Measurements from ENCODE around the gene PROP1.
"Not testable (repeated sequence)": the region's sequence is repeated elsewhere in the genome, so short reads cannot be mapped to it uniquely, and the experiment has no call there.

Gene PROP1

GRCh38 chr5:177958696-177959095 lies 37.3 kb downstream of the PROP1 start:
- H3K4me3 ChIP-seq (ENCODE audit: low read length), result no peak overlapping the region
- no peaks in the 10 kb centered on the region for H3K9me2 ChIP-seq (replicated peaks; ENCODE audit: control insufficient read depth, low read length)
- H3K4me1 ChIP-seq (ENCODE audit: control insufficient read depth, low read length), result no peaks in the 10 kb centered on the region
- peaks cover 8% of the 10 kb centered on the region; the same call in 1 of the 2 replicates for H3K9me3 ChIP-seq (ENCODE audit: control insufficient read depth, insufficient read depth, low read length)
- H3K4me2 ChIP-seq (ENCODE audit: low read length), result no peak overlapping the region
- no peak for TF ChIP-seq EZH2phosphoT487 (IDR thresholded peaks at IDR 0.05; ENCODE audit: borderline replicate concordance, low read length)
- no peak for TF ChIP-seq CTCF (IDR thresholded peaks at IDR 0.05; ENCODE audit: low read depth, low read length, poor library complexity, severe bottlenecking)
- no peaks in the 10 kb centered on the region for H3F3A ChIP-seq (ENCODE audit: control insufficient read depth, insufficient read depth)
- no peaks in the 10 kb centered on the region for H3K36me3 ChIP-seq (ENCODE audit: control insufficient read depth, low read length)
- no peaks in the 10 kb centered on the region for H4K20me1 ChIP-seq (ENCODE audit: control insufficient read depth, insufficient read depth, low read depth, low read length)
- H3K27me3 ChIP-seq (ENCODE audit: control insufficient read depth, low read length), result no peaks in the 10 kb centered on the region
- H3K27ac ChIP-seq (ENCODE audit: low read depth, low read length), result no peak overlapping the region
- H3K79me2 ChIP-seq (ENCODE audit: control insufficient read depth, low read length), result no peaks in the 10 kb centered on the region

DNA sequence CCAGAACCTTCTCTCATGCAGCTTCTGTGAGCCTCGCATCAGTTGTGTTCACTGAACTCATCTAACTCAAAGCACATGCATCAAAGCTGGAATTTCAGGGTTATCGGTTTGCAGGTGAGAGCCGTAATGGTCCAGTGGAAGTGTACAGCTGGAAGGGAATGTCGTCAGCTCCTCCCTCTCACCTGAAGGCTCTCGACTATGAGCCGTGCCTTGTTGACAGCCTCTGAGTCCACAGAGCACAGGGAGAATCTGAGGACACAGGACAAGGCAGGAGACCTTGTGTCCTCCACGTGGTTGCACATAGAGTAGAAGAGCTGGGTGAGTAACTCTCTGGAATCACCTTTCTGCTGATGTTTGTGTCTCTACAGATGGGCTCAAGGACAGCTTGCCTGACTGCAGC lies 38.8 kb downstream of the PROP1 start:
- H3K79me2 ChIP-seq (ENCODE audit: control insufficient read depth, low read length), result no peaks in the 10 kb centered on the region

DNA sequence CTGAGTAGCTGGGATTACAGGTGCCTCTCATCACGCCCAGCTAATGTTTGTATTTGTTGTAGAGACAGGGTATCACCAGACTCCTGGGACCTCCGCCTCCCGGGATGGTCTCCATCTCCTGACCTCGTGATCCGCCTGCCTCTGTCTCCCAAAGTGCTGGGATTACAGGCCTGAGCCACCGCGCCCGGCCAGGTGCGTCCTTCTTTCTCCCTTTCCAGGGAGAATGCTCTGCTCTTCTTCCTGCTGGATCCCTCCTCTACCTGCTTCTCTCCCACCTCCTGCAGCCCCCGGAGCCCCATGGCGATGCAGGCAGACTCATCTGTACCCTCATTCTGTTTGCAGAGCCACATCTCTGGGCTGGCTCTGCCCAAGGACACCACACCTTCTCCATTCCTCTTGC lies 42.9 kb downstream of the PROP1 start:
- not testable (repeated sequence) for H3K4me1 ChIP-seq (ENCODE audit: control insufficient read depth, low read length); H3K4me3 ChIP-seq (ENCODE audit: low read length); H4K20me1 ChIP-seq (ENCODE audit: control insufficient read depth, insufficient read depth, low read depth, low read length); H3K27ac ChIP-seq (ENCODE audit: low read depth, low read length); H3K79me2 ChIP-seq (ENCODE audit: control insufficient read depth, low read length); H3K36me3 ChIP-seq (ENCODE audit: control insufficient read depth, low read length); H3F3A ChIP-seq (ENCODE audit: control insufficient read depth, insufficient read depth); H3K9me2 ChIP-seq (replicated peaks; ENCODE audit: control insufficient read depth, low read length); H3K4me2 ChIP-seq (ENCODE audit: low read length); H3K27me3 ChIP-seq (ENCODE audit: control insufficient read depth, low read length); H3K9me3 ChIP-seq (ENCODE audit: control insufficient read depth, insufficient read depth, low read length)

More for the DNA sequence above, 38.8 kb downstream of the PROP1 start:
- H3K9me2 ChIP-seq (replicated peaks; ENCODE audit: control insufficient read depth, low read length), result no peaks in the 10 kb centered on the region
- TF ChIP-seq CTCF (IDR thresholded peaks at IDR 0.05; ENCODE audit: low read depth, low read length, poor library complexity, severe bottlenecking) (no peak), EZH2phosphoT487 (IDR thresholded peaks at IDR 0.05; ENCODE audit: borderline replicate concordance, low read length) (no peak)
- no peaks in the 10 kb centered on the region for H3K36me3 ChIP-seq (ENCODE audit: control insufficient read depth, low read length)
- no peaks in the 10 kb centered on the region for H3K27me3 ChIP-seq (ENCODE audit: control insufficient read depth, low read length)
- no peaks in the 10 kb centered on the region for H4K20me1 ChIP-seq (ENCODE audit: control insufficient read depth, insufficient read depth, low read depth, low read length)
- H3K4me3 ChIP-seq (ENCODE audit: low read length), result no peak overlapping the region
- H3K27ac ChIP-seq (ENCODE audit: low read depth, low read length), result no peak overlapping the region
- H3K9me3 ChIP-seq (ENCODE audit: control insufficient read depth, insufficient read depth, low read length), result peaks cover 8% of the 10 kb centered on the region; the same call in 1 of the 2 replicates
- no peaks in the 10 kb centered on the region for H3F3A ChIP-seq (ENCODE audit: control insufficient read depth, insufficient read depth)
- H3K4me2 ChIP-seq (ENCODE audit: low read length), result no peak overlapping the region
- no peaks in the 10 kb centered on the region for H3K4me1 ChIP-seq (ENCODE audit: control insufficient read depth, low read length)

GRCh38 chr5:177949656-177950055 lies 46.4 kb downstream of the PROP1 start:
- H4K20me1 ChIP-seq (ENCODE audit: control insufficient read depth, insufficient read depth, low read depth, low read length); H3K36me3 ChIP-seq (ENCODE audit: control insufficient read depth, low read length); H3K27me3 ChIP-seq (ENCODE audit: control insufficient read depth, low read length); H3K27ac ChIP-seq (ENCODE audit: low read depth, low read length); H3K4me2 ChIP-seq (ENCODE audit: low read length); H3K9me2 ChIP-seq (replicated peaks; ENCODE audit: control insufficient read depth, low read length); H3K9me3 ChIP-seq (ENCODE audit: control insufficient read depth, insufficient read depth, low read length); H3K4me3 ChIP-seq (ENCODE audit: low read length); H3K79me2 ChIP-seq (ENCODE audit: control insufficient read depth, low read length); H3F3A ChIP-seq (ENCODE audit: control insufficient read depth, insufficient read depth): not testable (repeated sequence)
- H3K4me1 ChIP-seq (ENCODE audit: control insufficient read depth, low read length), result peaks cover 33% of the 10 kb centered on the region

DNA sequence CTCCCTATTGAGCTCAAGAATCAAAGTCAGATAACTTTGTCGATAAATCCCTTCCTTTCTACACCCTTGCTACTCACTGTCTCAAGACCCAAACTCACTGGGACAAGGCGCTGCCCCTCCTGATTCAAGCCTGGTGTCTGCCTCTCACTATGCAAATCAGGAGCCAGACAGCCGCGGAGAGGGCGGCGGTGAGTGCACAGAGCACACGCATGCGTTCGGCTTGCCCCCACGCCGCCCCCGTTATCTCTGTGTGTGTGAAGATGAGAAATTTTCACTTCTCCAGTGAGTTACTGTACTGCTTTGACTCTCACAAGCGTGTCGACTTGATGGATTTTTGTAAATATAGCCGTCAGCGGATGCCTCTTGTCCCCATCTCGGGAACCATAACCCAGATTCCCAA lies 47.0 kb downstream of the PROP1 start:
- not testable (repeated sequence) for H3K79me2 ChIP-seq (ENCODE audit: control insufficient read depth, low read length); H3K36me3 ChIP-seq (ENCODE audit: control insufficient read depth, low read length); H4K20me1 ChIP-seq (ENCODE audit: control insufficient read depth, insufficient read depth, low read depth, low read length); H3F3A ChIP-seq (ENCODE audit: control insufficient read depth, insufficient read depth); H3K9me2 ChIP-seq (replicated peaks; ENCODE audit: control insufficient read depth, low read length); H3K9me3 ChIP-seq (ENCODE audit: control insufficient read depth, insufficient read depth, low read length); H3K27me3 ChIP-seq (ENCODE audit: control insufficient read depth, low read length); H3K27ac ChIP-seq (ENCODE audit: low read depth, low read length); H3K4me3 ChIP-seq (ENCODE audit: low read length)
- Histone ChIP-seq H3K4me1 (ENCODE audit: control insufficient read depth, low read length) (peaks cover 36% of the 10 kb centered on the region), H3K4me2 (ENCODE audit: low read length) (0 out of 2 replicates have a peak overlapping the region, but pooled peaks have one; percentile 16)

DNA sequence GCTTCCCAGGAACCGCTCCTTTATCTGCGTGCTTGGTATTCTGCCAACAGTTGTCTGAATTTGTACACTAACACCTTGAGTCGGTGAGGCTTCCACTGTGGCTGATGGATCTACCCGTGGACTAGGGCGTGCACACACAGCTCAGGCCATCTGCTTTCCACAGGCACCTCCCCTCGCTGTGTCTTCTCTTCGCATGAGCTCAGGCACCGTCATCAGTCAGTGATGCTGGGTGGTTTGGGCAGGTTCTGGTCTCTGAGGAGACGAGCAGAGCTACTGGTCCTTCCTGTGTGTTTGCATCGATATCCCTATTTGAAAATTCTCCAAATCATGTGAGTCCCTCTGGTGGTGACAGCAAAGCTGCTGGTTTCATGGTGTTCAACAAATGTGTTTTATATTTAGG lies 48.1 kb downstream of the PROP1 start:
- not testable (repeated sequence) for H3F3A ChIP-seq (ENCODE audit: control insufficient read depth, insufficient read depth); H4K20me1 ChIP-seq (ENCODE audit: control insufficient read depth, insufficient read depth, low read depth, low read length); H3K9me3 ChIP-seq (ENCODE audit: control insufficient read depth, insufficient read depth, low read length); H3K79me2 ChIP-seq (ENCODE audit: control insufficient read depth, low read length); H3K4me3 ChIP-seq (ENCODE audit: low read length); H3K27ac ChIP-seq (ENCODE audit: low read depth, low read length); H3K36me3 ChIP-seq (ENCODE audit: control insufficient read depth, low read length); H3K4me2 ChIP-seq (ENCODE audit: low read length); H3K27me3 ChIP-seq (ENCODE audit: control insufficient read depth, low read length); H3K9me2 ChIP-seq (replicated peaks; ENCODE audit: control insufficient read depth, low read length)
- H3K4me1 ChIP-seq (ENCODE audit: control insufficient read depth, low read length), result peaks cover 45% of the 10 kb centered on the region

Measured in DOHH2 (cell line).